Activated naive CD8-positive, alpha-beta T cell treated with anti-CD3 and anti-CD28 coated beads, Interleukin-2, amount 50 U/mL, for 24 hours (primary cell): Measurements from ENCODE around the gene CFAP97D2.
"Not testable (repeated sequence)": the region's sequence is repeated elsewhere in the genome, so short reads cannot be mapped to it uniquely, and the experiment has no call there.

Source experiments
- ATAC-seq: fragments of 150-1000 bp; cut with Tn5 transposase; one replicate; pipeline ENCODE4 v1.10.0; 2021
- DNase-seq: peaks from one replicate; pipeline ENCODE4 v3.0.0; 2021
- H3K27ac Mint-ChIP-seq: one replicate; pipeline ENCODE4 v1.8.0; 2021; ENCODE audit warnings: mild to moderate bottlenecking, mixed read lengths
- H3K27me3 Mint-ChIP-seq: one replicate; pipeline ENCODE4 v1.8.0; 2021; ENCODE audit warnings: mixed read lengths
- H3K36me3 Mint-ChIP-seq: one replicate; pipeline ENCODE4 v1.8.0; 2021; ENCODE audit warnings: low read depth, mixed read lengths
- H3K4me1 Mint-ChIP-seq: one replicate; pipeline ENCODE4 v1.8.0; 2021; ENCODE audit warnings: mixed read lengths
- H3K4me3 Mint-ChIP-seq: one replicate; pipeline ENCODE4 v1.8.0; 2021; ENCODE audit warnings: mild to moderate bottlenecking, moderate library complexity, mixed read lengths
- H3K9me3 Mint-ChIP-seq: one replicate; pipeline ENCODE4 v1.8.0; 2021; ENCODE audit warnings: mixed read lengths

Gene CFAP97D2

GRCh38 chr13:114161028-114161556 lies 18.0 kb upstream of the CFAP97D2 start:
- H3K9me3 Mint-ChIP-seq: peaks cover 6% of the 10 kb centered on the region
- no peak for ATAC-seq
- H3K27ac Mint-ChIP-seq: no peak overlapping the region
- H3K36me3 Mint-ChIP-seq: peaks cover 6% of the 10 kb centered on the region
- no peaks in the 10 kb centered on the region for H3K27me3 Mint-ChIP-seq
- DNase-seq: no peak
- H3K4me1 Mint-ChIP-seq: peaks cover 56% of the 10 kb centered on the region
- H3K4me3 Mint-ChIP-seq: no peak overlapping the region

- ATAC-seq (no peak), DNase-seq (no peak)
- Mint-ChIP-seq H3K9me3 (peaks cover 6% of the 10 kb centered on the region), H3K27me3 (no peaks in the 10 kb centered on the region), H3K4me1 (peaks cover 55% of the 10 kb centered on the region), H3K36me3 (peaks cover 6% of the 10 kb centered on the region), H3K4me3 (peak overlapping the region; percentile 61), H3K27ac (peak overlapping the region; percentile 78)
Observed at GRCh38 chr13:114161644-114162532, 17.2 kb upstream of the CFAP97D2 start.

- H3K36me3 Mint-ChIP-seq: peaks cover 6% of the 10 kb centered on the region
- no peak for ATAC-seq
- no peaks in the 10 kb centered on the region for H3K27me3 Mint-ChIP-seq
- peak overlapping the region; percentile 61 for H3K4me3 Mint-ChIP-seq
- H3K4me1 Mint-ChIP-seq: peaks cover 59% of the 10 kb centered on the region
- no peak overlapping the region for H3K27ac Mint-ChIP-seq
- H3K9me3 Mint-ChIP-seq: peaks cover 6% of the 10 kb centered on the region
- DNase-seq: no peak
Observed at GRCh38 chr13:114162533-114162922, 16.5 kb upstream of the CFAP97D2 start.

GRCh38 chr13:114164053-114164452 lies 15.0 kb upstream of the CFAP97D2 start:
- Mint-ChIP-seq H3K4me3 (no peak overlapping the region), H3K36me3 (peaks cover 6% of the 10 kb centered on the region), H3K27ac (no peak overlapping the region), H3K4me1 (peaks cover 57% of the 10 kb centered on the region), H3K27me3 (no peaks in the 10 kb centered on the region), H3K9me3 (peaks cover 10% of the 10 kb centered on the region)
- ATAC-seq (no peak), DNase-seq (no peak)

- H3K4me3 Mint-ChIP-seq: no peak overlapping the region
- H3K4me1 Mint-ChIP-seq: peaks cover 51% of the 10 kb centered on the region
- no peaks in the 10 kb centered on the region for H3K27me3 Mint-ChIP-seq
- H3K9me3 Mint-ChIP-seq: peaks cover 12% of the 10 kb centered on the region
- no peak for DNase-seq
- peaks cover 6% of the 10 kb centered on the region for H3K36me3 Mint-ChIP-seq
- no peak overlapping the region for H3K27ac Mint-ChIP-seq
- ATAC-seq: no peak
Observed at GRCh38 chr13:114164681-114165429, 14.2 kb upstream of the CFAP97D2 start.

GRCh38 chr13:114166381-114167131 lies 12.5 kb upstream of the CFAP97D2 start:
- ATAC-seq: no peak
- no peak overlapping the region for H3K4me3 Mint-ChIP-seq

GRCh38 chr13:114167426-114167825 lies 11.6 kb upstream of the CFAP97D2 start:
- DNase-seq (no peak), ATAC-seq (no peak)
- Mint-ChIP-seq H3K27me3 (no peaks in the 10 kb centered on the region), H3K36me3 (no peaks in the 10 kb centered on the region), H3K9me3 (peaks cover 13% of the 10 kb centered on the region), H3K27ac (no peak overlapping the region), H3K4me3 (no peak overlapping the region), H3K4me1 (peaks cover 25% of the 10 kb centered on the region)

More at GRCh38 chr13:114166381-114167131, 12.5 kb upstream of the CFAP97D2 start:
- no peaks in the 10 kb centered on the region for H3K27me3 Mint-ChIP-seq
- no peak for DNase-seq
- peaks cover 34% of the 10 kb centered on the region for H3K4me1 Mint-ChIP-seq
- H3K27ac Mint-ChIP-seq: no peak overlapping the region
- peaks cover 15% of the 10 kb centered on the region for H3K9me3 Mint-ChIP-seq
- H3K36me3 Mint-ChIP-seq: peaks cover 3% of the 10 kb centered on the region

GRCh38 chr13:114167885-114168284 lies 11.2 kb upstream of the CFAP97D2 start:
- peaks cover 22% of the 10 kb centered on the region for H3K4me1 Mint-ChIP-seq
- DNase-seq: no peak
- H3K9me3 Mint-ChIP-seq: peaks cover 15% of the 10 kb centered on the region
- no peaks in the 10 kb centered on the region for H3K27me3 Mint-ChIP-seq
- peaks cover 3% of the 10 kb centered on the region for H3K36me3 Mint-ChIP-seq
- no peak for ATAC-seq
- no peak overlapping the region for H3K27ac Mint-ChIP-seq
- H3K4me3 Mint-ChIP-seq: no peak overlapping the region

- no peak for DNase-seq
- peaks cover 16% of the 10 kb centered on the region for H3K4me1 Mint-ChIP-seq
- no peak overlapping the region for H3K4me3 Mint-ChIP-seq
- no peak overlapping the region for H3K27ac Mint-ChIP-seq
- peaks cover 6% of the 10 kb centered on the region for H3K36me3 Mint-ChIP-seq
- H3K27me3 Mint-ChIP-seq: no peaks in the 10 kb centered on the region
- no peak for ATAC-seq
- H3K9me3 Mint-ChIP-seq: peaks cover 29% of the 10 kb centered on the region
Observed at GRCh38 chr13:114173272-114173671, 5.8 kb upstream of the CFAP97D2 start.

GRCh38 chr13:114173745-114174144 lies 5.3 kb upstream of the CFAP97D2 start:
- no peak for ATAC-seq

GRCh38 chr13:114174529-114174961 lies 4.5 kb upstream of the CFAP97D2 start:
- no peak overlapping the region for H3K4me3 Mint-ChIP-seq
- no peak for ATAC-seq

More at GRCh38 chr13:114173745-114174144, 5.3 kb upstream of the CFAP97D2 start:
- Mint-ChIP-seq H3K9me3 (peaks cover 28% of the 10 kb centered on the region), H3K27me3 (no peaks in the 10 kb centered on the region), H3K27ac (no peak overlapping the region), H3K4me3 (no peak overlapping the region), H3K36me3 (peaks cover 6% of the 10 kb centered on the region), H3K4me1 (peaks cover 21% of the 10 kb centered on the region)
- no peak for DNase-seq

GRCh38 chr13:114176359-114176902 lies 2.6 kb upstream of the CFAP97D2 start:
- peaks cover 36% of the 10 kb centered on the region for H3K4me1 Mint-ChIP-seq
- not testable (repeated sequence) for H3K27me3 Mint-ChIP-seq, DNase-seq, H3K27ac Mint-ChIP-seq, ATAC-seq, H3K36me3 Mint-ChIP-seq, H3K4me3 Mint-ChIP-seq
- H3K9me3 Mint-ChIP-seq: peaks cover 20% of the 10 kb centered on the region

More at GRCh38 chr13:114174529-114174961, 4.5 kb upstream of the CFAP97D2 start:
- no peak for DNase-seq
- Mint-ChIP-seq H3K27me3 (no peaks in the 10 kb centered on the region), H3K4me1 (peaks cover 25% of the 10 kb centered on the region), H3K27ac (no peak overlapping the region), H3K9me3 (peaks cover 23% of the 10 kb centered on the region), H3K36me3 (peaks cover 6% of the 10 kb centered on the region)

- Mint-ChIP-seq H3K27ac (no peak overlapping the region), H3K4me1 (peaks cover 36% of the 10 kb centered on the region), H3K27me3 (peaks cover 2% of the 10 kb centered on the region), H3K4me3 (no peak overlapping the region), H3K36me3 (peaks cover 6% of the 10 kb centered on the region), H3K9me3 (peaks cover 16% of the 10 kb centered on the region)
- DNase-seq (no peak), ATAC-seq (no peak)
Observed at GRCh38 chr13:114177245-114178010, 1.6 kb upstream of the CFAP97D2 start.
